Keratinocyte (primary cell): ENCODE measurements around the gene DOCK11. TPM values are rescaled to one million over a fixed set of nuclear protein-coding genes. Genes with fewer than 3 reads are reported as not detected.

Experiments
- DNase-seq: peaks from one replicate; pipeline ENCODE4 v3.0.0-alpha.2; 2011; ENCODE audit warnings: low read depth, missing footprints, low spot score
- FAIRE-seq: peaks from 2 replicates; lab custom pipeline; 2011; peaks lifted over from hg19 to GRCh38; lab: Jason Lieb, UNC
- H2AFZ ChIP-seq: 2 replicates; pipeline ENCODE4 v1.6.0; 2012; ENCODE audit warnings: low read length, control low read depth, inconsistent platforms; ENCODE audit not compliant: control insufficient read depth
- H3K27ac ChIP-seq: 2 replicates; pipeline ENCODE4 v1.5.1; 2011; ENCODE audit warnings: low read length; ENCODE audit not compliant: control insufficient read depth, insufficient read depth
- H3K27me3 ChIP-seq: 3 replicates; pipeline ENCODE4 v1.6.0; 2011; ENCODE audit warnings: low read length; ENCODE audit not compliant: control insufficient read depth, insufficient read depth; ENCODE audit errors: extremely low read depth
- H3K36me3 ChIP-seq, 2 experiments: 2 replicates in 1 of 2; 3 replicates in 1 of 2; pipeline ENCODE4 v1.5.1; 2011; ENCODE audit warnings: low read length in 2 of 2, mild to moderate bottlenecking in 1 of 2; ENCODE audit not compliant: control insufficient read depth in 2 of 2, insufficient read depth in 2 of 2; ENCODE audit errors: extremely low read depth in 1 of 2
- H3K4me1 ChIP-seq: 3 replicates; pipeline ENCODE4 v1.5.1; 2011; ENCODE audit warnings: low read length; ENCODE audit not compliant: control insufficient read depth, insufficient read depth; ENCODE audit errors: extremely low read depth
- H3K4me2 ChIP-seq: 3 replicates; pipeline ENCODE4 v1.6.0; 2011; ENCODE audit warnings: low read depth, low read length; ENCODE audit not compliant: control insufficient read depth, insufficient read depth; ENCODE audit errors: extremely low read depth
- H3K4me3 ChIP-seq, 3 experiments: fragments of 200-600 bp in 1 of 3; sonication (generic) in 1 of 3; 2 replicates in 2 of 3; 3 replicates in 1 of 3; pipeline ENCODE4 v1.5.1; 2011 to 2016; ENCODE audit warnings: low read length in 3 of 3, mild to moderate bottlenecking in 3 of 3, control low read depth in 2 of 3, inconsistent platforms in 1 of 3, low read depth in 1 of 3, mixed read lengths in 1 of 3, mixed run types in 1 of 3, moderate library complexity in 1 of 3; ENCODE audit not compliant: control insufficient read depth in 2 of 3, insufficient read depth in 2 of 3; ENCODE audit errors: extremely low read depth in 1 of 3
- H3K79me2 ChIP-seq: 2 replicates; pipeline ENCODE4 v1.6.0; 2012; ENCODE audit warnings: low read length; ENCODE audit not compliant: control insufficient read depth, insufficient read depth
- H3K9ac ChIP-seq: 3 replicates; pipeline ENCODE4 v1.6.0; 2011; ENCODE audit warnings: low read length; ENCODE audit not compliant: control insufficient read depth, insufficient read depth; ENCODE audit errors: extremely low read depth
- H3K9me1 ChIP-seq: 3 replicates; pipeline ENCODE4 v1.6.0; 2011; ENCODE audit warnings: low read length; ENCODE audit not compliant: control insufficient read depth, insufficient read depth; ENCODE audit errors: extremely low read depth
- H3K9me3 ChIP-seq: 2 replicates; pipeline ENCODE4 v1.5.1; 2012; ENCODE audit warnings: low read depth, low read length; ENCODE audit not compliant: control insufficient read depth
- H4K20me1 ChIP-seq: 3 replicates; pipeline ENCODE4 v1.6.0; 2011; ENCODE audit warnings: low read length; ENCODE audit not compliant: control insufficient read depth, insufficient read depth; ENCODE audit errors: extremely low read depth
- CTCF ChIP-seq, 3 experiments: IDR thresholded peaks in 1 of 3; conservative IDR thresholded peaks in 1 of 3; optimal IDR thresholded peaks in 1 of 3; 2 replicates in 2 of 3; 3 replicates in 1 of 3; pipeline versions ENCODE3 to v1.5.1; 2011; ENCODE audit warnings: low read length in 3 of 3, mild to moderate bottlenecking in 3 of 3, moderate library complexity in 2 of 3, control low read depth in 1 of 3, inconsistent platforms in 1 of 3; ENCODE audit not compliant: insufficient read depth in 2 of 3; ENCODE audit errors: extremely low read depth in 1 of 3
- EZH2 ChIP-seq: IDR thresholded peaks from one replicate; pipeline ENCODE4 v1.6.1; 2012; ENCODE audit warnings: inconsistent platforms, mild to moderate bottlenecking, low read length, moderate library complexity
- dilution Hi-C: fragments of 300-500 bp; cut with MboI; formaldehyde crosslinking; loops from one replicate; pipeline ENCODE4 v1.7.0; 2020; ENCODE audit warnings: low sequenced_read_pairs; ENCODE audit not compliant: extremely low pct_ligation_motif_present
- polyA plus RNA-seq, 5 experiments: library from polyadenylated mRNA; depleted of rRNA in 3 of 5; stranded (reverse) in 3 of 5; stranded (forward) in 1 of 5; unstranded in 1 of 5; fragments of >200 nt; gene quantifications; 1 replicate in 1 of 5; 2 replicates in 3 of 5; 3 replicates in 1 of 5; pipeline versions ENCODE4 v1.2.1 to v1.2.3, GENCODE V29; 2011 to 2012; ENCODE audit warnings: missing spikeins in 2 of 5, low read depth in 1 of 5, low replicate concordance in 1 of 5

DOCK11 gene
- polyA plus RNA-seq, 1 donor (not counting 4 experiments of a cell fraction or from before 2014, with no cell fraction given), result 4.6 TPM

GRCh38 chrX:118553042-118553710 lies 57.6 kb downstream of the DOCK11 start:
- peak overlapping the region; percentile 23 for H3K27ac ChIP-seq

GRCh38 chrX:118554511-118554910 lies 58.9 kb downstream of the DOCK11 start:
- H3K9me1 ChIP-seq, result no peaks in the 10 kb centered on the region
- no peaks in the 10 kb centered on the region for H3K27me3 ChIP-seq
- H3K36me3 ChIP-seq, result no peaks in the 10 kb centered on the region
- H3K79me2 ChIP-seq, result no peaks in the 10 kb centered on the region
- no peak overlapping the region for H3K27ac ChIP-seq
- H3K4me2 ChIP-seq, result no peak overlapping the region
- no peak overlapping the region for H2AFZ ChIP-seq
- H3K4me1 ChIP-seq, result peaks cover 27% of the 10 kb centered on the region
- no peaks in the 10 kb centered on the region for H3K9me3 ChIP-seq
- TF ChIP-seq EZH2, result no peak
- no peaks in the 10 kb centered on the region for H4K20me1 ChIP-seq
- dilution Hi-C loops, result no loop called here
- no peak overlapping the region for H3K4me3 ChIP-seq
- H3K9ac ChIP-seq, result no peak overlapping the region
- FAIRE-seq (no peak), DNase-seq (no peak)

More at GRCh38 chrX:118553042-118553710, 57.6 kb downstream of the DOCK11 start:
- Histone ChIP-seq H3K79me2 (no peaks in the 10 kb centered on the region), H4K20me1 (no peaks in the 10 kb centered on the region), H3K27me3 (no peaks in the 10 kb centered on the region), H3K4me1 (peaks cover 27% of the 10 kb centered on the region), H3K9me1 (no peaks in the 10 kb centered on the region), H3K9ac (no peak overlapping the region), H2AFZ (no peak overlapping the region), H3K4me2 (peak overlapping the region; percentile 18), H3K4me3 (no peak overlapping the region), H3K36me3 (no peaks in the 10 kb centered on the region), H3K9me3 (no peaks in the 10 kb centered on the region)
- FAIRE-seq (no peak), DNase-seq (no peak)
- dilution Hi-C loops, result no loop called here
- no peak for TF ChIP-seq CTCF (optimal IDR thresholded peaks at IDR 0.05 in 1 of 3, IDR thresholded peaks at IDR 0.05 in 1 of 3, conservative IDR thresholded peaks at IDR 0.05 in 1 of 3; ENCODE audit: extremely low read depth in 1 of 3, insufficient read depth in 2 of 3, low read length in 3 of 3)
- TF ChIP-seq EZH2, result no peak

GRCh38 chrX:118558926-118559325 lies 63.3 kb downstream of the DOCK11 start:
- H3K27ac ChIP-seq, result no peak overlapping the region
- no peaks in the 10 kb centered on the region for H4K20me1 ChIP-seq
- no peaks in the 10 kb centered on the region for H3K9me3 ChIP-seq
- no peak for DNase-seq
- TF ChIP-seq CTCF (optimal IDR thresholded peaks at IDR 0.05 in 1 of 3, IDR thresholded peaks at IDR 0.05 in 1 of 3, conservative IDR thresholded peaks at IDR 0.05 in 1 of 3; ENCODE audit: extremely low read depth in 1 of 3, insufficient read depth in 2 of 3, low read length in 3 of 3) (no peak), EZH2 (no peak)
- H3K9me1 ChIP-seq, result no peaks in the 10 kb centered on the region
- H3K4me3 ChIP-seq, result no peak overlapping the region
- FAIRE-seq, result no peak
- no peak overlapping the region for H3K4me2 ChIP-seq
- H3K36me3 ChIP-seq, result no peaks in the 10 kb centered on the region
- no peaks in the 10 kb centered on the region for H3K4me1 ChIP-seq
- dilution Hi-C loops, result no loop called here
- H2AFZ ChIP-seq, result no peak overlapping the region
- H3K79me2 ChIP-seq, result no peaks in the 10 kb centered on the region
- H3K9ac ChIP-seq, result no peak overlapping the region
- H3K27me3 ChIP-seq, result no peaks in the 10 kb centered on the region
